ENCODE data around the gene HS6ST2.
"Not testable (repeated sequence)": the region's sequence is repeated elsewhere in the genome, so short reads cannot be mapped to it uniquely, and the experiment has no call there.

The HS6ST2 gene

DNA sequence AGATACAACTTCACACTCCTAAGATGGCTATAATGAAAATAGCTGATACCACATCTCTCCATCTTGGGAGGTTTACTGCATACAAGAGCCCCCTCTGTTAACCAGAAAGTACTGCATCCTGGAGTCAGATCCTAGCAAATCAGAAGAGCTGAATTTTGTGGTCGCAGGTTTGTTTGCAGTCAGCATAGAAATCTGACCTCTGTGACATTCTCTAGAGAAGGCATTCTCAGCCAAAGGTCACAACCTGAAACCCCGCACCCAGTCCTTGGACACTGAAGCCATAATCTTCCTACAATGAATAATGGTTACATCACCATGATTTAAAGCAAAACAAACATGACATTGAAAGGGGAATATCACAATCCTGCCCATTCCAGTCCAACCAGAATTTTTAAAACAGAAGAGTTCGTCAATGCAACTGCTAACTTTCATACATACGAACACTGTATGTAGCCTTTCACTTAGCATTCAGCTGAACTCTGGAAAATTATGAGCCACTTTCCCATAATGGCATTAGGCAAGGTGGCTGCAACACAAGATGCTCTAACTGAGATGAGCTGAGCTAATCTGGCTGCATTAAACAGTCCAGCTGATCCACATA is 17.6 kb downstream of the HS6ST2 start:
- no peak for DNase-seq

DNA sequence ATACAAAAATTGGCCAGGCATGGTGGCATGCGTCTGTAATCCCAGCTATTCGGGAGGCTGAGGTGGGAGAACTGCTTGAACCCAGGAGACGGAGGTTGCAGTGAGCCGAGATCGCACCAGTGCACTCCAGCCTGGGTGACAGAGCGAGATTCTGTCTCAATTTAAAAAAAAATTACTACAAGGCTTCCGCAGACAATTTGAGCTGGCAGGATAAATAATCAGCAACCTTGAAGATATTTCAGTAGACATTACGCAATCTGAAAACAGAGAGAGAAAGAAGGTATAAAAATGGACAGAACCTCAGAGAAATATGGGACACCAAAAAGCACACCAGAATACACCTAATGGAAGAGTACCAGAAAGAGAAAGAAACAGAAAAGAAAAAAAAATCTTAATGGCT is 25.3 kb downstream of the HS6ST2 start:
- DNase-seq: no peak

DNA sequence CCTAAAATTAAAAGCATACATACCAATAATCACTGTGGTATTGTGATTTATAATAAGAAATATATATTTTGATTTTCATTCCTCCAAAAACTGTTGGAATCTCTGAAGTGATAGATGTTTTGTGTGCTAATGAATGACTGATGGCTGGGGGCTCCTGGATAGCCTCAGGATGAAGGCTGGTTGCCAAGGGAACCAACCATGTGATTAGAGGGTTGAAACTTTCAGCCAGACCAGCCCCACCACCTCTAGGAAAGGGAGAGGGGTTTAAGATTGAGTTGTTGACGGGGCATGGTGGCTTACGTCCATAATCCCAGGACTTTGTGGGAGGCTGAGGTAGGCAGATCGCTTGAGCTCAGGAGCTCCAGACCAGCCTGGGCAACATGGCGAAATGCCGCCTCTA is 34.0 kb downstream of the HS6ST2 start:
- DNase-seq: no peak

DNA sequence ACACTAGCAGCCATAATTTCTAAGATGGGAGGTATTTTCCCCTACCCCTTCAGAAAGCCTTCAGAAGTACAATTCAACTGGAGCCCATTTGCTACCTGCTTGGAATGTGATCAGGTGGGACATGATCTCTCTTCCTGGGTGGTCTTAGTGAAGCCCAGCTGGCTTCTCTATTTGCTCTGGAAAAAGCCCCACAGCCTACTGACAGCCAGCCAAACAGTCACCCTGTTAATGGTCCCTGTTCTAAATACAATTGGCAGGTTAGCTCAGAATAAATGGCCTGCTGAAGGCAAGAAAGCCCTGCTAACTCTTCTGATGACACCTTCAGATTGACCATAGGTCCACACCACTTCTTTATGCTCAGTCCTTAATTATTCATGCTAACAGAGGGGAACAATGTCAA is 39.9 kb downstream of the HS6ST2 start:
- no peak for DNase-seq

DNA sequence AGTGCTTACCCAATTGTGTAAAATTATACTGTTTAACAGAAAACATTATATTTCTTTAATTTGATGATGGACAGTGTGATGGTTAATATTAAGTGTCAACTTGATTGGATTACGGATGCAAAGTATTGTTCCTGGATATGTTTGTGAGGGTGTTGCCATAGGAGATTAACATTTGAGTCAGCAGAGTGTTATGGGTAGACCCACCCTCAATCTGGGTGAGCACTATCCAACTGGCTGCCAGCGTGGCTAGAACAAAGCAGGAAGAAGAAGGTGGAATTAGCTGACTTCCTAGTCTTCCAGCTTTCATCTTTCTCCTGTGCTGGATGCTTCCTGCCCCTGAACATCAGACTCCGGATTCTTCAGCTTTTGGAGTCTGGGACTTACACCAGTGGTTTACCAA is 42.1 kb downstream of the HS6ST2 start:
- no peak for DNase-seq

DNA sequence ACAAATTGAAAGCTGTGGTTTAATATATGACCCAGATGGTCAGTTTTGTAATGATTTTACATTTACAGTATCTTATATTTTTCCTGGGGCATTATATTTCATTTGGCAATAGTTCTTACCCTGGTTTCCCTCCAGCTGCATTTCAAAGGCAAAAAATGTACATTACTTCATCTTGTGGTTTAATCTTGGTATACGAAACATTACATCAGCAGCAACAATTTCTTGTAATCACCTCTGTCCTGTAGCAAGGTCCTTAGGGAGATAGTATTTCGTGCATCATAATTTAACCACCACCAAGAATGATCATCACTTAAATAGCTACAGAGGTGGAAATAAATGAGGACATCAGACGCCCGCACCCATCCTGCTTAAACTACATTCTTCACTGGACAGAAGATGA is 48.8 kb downstream of the HS6ST2 start:
- no peak for DNase-seq

DNA sequence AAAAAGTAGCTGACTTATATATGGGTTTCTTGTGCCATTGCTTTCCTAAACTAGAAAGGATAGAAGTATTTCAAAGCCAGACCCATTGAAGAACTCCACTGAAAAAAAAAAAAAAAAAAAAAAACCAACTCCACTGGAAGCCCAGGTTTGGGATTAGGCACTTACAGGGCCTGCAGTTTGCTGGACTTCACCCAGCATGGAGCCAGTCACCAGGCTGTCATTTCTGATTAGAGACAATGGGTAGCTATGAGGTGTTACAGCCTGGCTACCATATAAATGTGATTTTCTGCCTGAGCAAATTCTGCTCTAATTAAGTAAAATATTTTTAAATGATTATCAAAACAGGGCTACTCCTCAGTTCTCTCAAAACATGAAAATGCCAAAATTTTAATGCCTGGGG is 49.5 kb downstream of the HS6ST2 start:
- no peak for DNase-seq

DNA sequence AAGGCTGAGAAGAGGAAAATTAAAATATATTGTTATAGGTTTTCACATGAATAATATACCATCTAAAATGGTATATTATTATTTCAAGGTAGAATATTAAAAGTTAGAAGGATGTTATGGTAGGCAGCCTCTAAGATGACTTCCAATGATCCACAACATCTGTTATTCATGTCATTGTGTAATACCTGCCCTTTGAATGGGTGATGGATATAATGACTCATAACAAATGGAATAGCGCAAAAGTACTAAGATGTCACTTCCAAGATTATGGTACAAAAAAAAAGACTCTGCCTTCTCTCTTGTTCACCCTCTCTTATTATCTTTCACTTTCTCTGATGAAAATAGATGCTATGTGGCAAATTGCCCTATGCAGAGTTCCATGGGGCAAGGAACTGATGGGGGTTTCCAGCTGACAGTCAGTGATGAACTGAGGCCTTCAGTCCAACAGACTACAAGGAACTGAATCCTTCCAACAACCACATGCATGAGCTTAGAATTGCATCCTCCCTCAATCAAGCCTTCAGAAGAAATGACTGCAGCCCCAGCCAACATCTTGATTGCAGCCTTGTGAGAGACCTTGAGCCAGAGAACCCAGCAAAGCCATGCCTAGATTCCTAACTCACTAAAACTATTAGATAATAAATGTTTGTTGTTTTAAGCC is 57.7 kb downstream of the HS6ST2 start:
- DNase-seq: no peak

DNA sequence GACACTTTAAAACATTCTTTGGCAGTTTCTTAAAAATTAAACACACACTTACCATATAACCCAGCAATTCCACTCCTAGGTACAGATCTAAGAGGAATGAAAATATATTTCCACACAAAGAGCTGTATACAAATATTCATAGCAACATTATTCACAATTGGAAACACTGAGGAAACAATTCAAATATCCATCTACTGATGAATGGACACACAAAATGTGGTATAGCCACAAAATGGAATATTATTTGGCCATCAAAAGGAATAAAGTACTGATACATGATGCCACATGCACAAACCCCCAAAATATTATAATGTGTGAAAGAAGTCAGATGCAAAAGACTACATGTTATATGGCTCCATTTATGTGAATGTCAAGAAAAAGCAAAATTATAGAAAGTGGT is 70.9 kb downstream of the HS6ST2 start:
- no peak for DNase-seq

DNA sequence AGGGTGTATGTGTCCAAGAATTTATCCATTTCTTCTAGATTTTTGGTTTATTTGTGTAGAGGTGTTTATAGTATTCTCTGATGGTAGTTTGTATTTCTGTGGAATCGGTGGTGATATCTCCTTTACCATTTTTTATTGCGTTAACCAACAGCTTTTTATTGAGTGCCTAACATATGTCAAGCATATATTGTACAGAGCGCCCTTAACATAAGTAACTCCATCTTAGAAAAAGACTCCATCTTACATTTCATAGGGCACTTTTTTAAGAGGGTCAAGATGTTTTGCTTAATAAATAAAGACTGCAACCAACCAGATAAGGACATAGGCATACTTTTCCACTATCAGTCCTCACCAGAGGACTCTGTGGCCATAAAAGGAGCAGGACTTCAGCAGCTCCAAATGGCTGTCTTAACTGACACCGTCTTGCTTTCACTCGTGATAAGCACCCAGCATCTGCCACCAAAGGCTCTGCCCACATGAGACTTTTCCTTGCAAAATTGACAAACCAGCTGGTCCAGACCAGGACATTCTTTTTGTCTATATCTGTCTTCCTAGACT is 75.0 kb downstream of the HS6ST2 start:
- DNase-seq: no peak

DNA sequence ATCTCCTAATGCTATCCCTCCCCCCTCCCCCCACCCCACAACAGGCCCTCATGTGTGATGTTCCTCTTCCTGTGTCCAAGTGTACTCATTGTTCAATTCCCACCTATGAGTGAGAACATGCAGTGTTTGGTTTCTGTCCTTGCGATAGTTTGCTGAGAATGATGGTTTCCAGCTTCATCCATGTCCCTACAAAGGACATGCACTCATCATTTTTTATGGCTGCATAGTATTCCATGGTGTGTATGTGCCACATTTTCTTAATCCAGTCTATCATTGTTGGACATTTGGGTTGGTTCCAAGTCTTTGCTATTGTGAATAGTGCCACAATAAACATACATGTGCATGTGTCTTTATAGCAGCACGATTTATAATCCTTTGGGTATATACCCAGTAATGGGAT is 77.7 kb downstream of the HS6ST2 start:
- not testable (repeated sequence) for DNase-seq

DNA sequence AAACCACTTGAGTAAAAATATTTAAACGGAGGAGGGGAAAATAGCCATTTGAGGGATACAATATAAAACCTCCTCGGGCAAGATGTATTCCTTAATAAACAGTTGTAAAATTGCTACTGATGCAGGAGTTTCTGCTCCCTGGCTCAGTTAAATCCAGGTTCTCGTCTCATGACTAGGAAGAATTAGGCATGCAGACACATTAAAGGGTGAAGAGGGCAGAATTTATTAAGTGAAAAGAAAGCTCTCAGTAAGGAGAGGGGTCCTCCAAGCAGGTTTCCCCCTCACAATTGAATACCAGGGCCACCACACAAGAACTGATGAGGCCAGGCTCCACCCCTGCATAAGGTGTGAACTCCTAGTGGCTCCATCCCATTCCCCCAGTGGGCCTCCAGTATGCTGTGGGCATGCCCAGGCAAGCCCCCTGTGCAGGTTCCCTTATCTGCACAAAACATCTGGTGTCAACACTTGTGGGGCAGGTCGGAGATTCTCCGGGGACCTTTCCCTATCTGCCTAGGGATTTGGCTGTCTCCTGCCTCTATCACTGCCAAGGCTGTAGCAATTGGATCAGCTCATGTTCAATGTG is 80.4 kb downstream of the HS6ST2 start:
- no peak for DNase-seq

DNA sequence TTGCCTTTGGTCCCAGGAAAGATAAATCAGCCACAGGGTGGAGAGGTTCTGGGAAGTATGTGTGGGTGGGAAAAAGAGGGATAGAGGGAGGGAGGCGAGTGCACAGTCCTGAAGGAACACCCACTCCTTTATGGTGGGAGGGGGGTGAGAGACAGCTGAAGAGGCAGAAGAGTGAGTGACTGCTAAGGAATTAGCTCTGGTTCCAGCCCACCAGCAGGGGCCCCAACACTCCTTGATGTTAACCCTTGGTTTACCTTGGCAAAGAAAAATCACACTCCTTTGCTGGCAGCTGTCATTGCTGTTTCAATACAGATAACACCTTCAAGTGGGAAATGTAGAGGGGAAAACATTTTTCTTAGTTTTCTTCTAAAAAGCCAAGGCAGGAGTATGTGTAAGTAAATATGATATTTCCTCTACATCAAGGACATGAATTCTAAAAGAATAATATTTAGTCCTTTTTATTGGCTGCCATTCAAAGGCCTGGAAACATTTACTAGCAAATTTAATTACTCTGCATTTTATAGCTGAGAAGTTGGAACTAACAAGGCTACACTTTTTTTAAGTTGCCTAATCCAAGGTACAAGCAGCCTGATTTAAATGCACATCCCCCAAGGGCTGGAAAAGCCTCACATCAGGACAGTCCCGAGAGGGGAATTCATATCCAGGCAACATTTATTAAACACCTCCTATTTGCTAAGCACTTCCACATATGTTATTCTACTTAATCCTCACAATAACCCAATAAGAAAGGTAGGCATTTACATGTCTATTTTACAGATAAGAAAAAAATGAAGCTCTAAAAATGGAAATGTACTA is 81.7 kb downstream of the HS6ST2 start:
- DNase-seq: no peak

DNA sequence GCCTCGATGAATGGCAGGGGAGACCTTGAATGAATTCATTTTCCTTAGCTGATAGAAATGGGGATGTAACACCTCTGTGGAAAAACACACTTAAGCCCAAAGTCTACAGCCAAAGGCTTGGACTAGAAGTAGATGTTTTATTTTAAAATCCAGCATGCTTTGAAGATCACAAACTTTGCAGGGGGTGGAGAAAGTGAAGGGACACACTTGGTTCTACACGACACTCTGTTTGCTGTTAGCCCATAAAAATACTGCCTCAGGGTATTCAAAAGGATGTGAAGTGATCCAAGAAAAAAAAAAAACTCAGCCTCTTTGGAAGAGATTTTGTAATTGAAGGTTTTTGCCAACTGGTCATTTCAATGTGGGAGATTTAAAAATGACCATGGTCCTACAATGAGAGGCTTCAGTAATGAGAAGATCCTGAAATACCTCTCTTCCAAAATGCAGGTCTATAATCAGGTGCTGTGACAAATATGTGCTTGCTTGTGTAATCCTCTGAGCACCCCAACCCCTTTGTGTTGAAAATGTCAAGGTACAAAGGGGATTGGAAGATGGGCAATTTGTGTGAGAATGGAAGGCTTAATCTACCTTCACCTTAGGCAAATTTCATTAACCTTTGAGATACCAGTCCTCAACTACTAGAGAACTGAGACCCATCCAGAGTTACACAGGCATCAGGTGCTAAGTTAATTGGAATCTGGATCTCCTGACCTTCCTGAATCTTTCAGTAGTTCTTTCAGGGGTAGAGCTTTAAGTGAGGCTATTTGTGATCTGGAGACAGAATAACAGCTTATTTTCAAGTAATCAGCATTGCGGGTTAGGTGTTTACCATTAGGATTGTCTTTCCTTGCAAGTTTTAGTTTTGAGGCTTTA is 82.5 kb downstream of the HS6ST2 start:
- no peak for DNase-seq

DNA sequence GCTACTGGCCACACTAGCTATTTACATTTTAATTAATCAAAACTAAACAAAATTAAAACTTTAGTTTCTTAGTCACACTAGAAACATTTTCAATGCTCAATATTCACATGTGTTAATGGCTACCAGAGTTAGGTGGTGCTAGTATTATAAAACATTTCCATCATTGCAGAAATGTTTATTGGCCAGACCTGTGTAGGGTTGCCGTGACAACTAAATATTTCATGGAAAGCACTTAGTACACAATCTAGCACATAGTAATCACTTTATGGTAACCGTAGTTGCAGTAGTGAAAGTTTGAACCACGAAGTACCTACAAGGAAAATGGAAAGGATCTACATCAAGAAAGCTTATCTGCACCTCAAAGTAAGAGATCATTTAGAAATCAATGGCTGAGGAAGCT is 95.9 kb downstream of the HS6ST2 start:
- DNase-seq: no peak

DNA sequence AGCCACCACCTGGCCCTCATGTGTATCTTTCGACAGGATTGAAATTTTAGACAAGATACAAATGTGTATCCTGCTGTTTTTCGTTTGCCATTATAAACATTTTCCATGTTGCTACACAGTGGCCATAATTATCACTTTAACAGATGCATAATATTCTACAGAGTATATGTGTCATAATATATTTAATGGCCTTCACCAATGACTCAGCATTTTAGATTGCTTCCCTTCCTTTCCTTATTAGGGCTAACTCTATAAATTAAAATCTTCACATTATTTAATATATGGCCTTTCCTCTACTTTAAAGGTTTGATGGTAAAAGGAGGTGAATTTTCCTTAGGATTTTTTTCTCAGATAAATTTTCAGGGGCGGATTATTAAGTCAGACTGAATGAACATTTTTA is 97.4 kb downstream of the HS6ST2 start:
- DNase-seq: no peak

DNA sequence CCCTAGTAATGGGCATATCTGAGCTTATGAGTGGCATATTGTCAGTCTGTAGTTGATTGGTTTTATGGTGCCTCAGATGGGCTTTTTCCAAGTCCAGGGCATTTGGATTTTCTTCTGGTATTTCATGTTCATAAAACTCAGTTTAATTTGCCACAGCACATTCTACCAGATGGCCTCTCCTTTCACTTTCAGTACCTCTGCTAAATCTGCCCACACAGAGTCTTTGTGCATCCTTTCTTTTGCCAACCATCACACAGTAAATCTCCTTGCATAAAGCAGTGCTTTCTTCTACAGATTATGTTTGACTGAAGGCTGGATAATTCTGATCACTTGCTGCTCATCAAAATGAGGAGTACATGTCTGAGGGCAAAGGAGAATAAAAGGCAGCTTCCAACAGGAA is 98.2 kb downstream of the HS6ST2 start:
- DNase-seq: no peak

DNA sequence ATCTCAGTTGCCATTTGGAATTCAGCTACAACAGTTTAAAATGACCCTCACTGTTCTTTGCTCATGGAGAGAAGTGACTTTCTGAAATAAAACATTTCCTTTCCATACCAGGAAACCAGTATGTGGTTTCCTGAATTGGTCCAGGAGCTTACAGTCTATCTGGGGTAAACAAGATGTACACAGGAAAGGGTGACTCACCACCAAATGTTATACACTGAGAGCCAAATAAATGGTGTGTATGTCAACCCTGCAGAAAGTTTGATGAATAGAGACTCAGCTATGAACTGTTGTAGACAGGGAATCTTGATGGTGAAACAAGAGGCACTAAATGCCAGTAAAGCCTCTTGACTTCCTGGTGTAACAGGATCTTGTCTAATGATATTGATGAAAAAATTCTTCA is 100.4 kb downstream of the HS6ST2 start:
- no peak for DNase-seq

DNA sequence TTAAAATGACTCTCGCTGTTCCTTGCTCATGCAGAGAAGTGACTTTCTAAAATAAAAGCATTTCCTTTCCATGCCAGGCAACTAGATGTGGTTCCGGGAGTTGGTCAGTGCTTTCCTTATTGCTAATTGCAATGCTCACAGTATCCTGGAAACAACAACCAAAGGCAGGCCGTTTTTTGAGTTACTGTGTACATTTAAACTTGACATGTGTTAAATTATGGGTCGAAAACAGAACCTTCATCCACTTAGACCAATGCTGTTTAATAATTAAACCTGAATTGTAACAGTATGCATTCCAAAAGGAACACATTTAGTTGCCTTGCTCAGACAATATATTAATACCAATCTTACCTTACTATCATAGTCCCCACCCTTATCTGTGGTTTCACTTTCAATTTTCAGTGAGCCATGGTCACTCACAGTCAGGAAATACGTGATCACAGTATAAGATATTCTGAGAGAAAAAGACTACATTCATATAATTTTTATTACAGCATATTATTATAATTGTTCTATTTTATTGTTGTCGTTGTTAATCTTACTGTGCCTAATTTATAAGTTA is 102.6 kb downstream of the HS6ST2 start:
- DNase-seq: no peak

DNA sequence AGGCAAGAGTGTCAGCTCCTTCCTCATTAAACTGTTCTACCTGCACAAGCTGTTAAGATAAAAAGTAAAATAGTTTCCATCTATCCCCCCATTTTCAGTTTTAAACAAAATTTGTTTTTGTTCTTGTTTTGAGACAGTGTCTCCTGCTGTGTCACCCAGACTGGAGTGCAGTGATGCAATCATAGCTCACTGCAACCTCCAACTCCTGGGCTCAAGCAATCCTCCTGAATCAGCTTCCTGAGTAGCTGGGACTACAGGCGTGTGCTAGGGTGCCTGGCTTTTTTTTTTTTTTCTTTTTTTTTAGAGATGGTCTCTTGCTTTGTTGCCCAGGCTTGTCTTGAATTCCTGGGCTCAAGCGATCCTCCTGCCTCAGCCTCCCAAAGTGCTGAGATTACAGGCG is 105.4 kb downstream of the HS6ST2 start:
- no peak for DNase-seq

DNA sequence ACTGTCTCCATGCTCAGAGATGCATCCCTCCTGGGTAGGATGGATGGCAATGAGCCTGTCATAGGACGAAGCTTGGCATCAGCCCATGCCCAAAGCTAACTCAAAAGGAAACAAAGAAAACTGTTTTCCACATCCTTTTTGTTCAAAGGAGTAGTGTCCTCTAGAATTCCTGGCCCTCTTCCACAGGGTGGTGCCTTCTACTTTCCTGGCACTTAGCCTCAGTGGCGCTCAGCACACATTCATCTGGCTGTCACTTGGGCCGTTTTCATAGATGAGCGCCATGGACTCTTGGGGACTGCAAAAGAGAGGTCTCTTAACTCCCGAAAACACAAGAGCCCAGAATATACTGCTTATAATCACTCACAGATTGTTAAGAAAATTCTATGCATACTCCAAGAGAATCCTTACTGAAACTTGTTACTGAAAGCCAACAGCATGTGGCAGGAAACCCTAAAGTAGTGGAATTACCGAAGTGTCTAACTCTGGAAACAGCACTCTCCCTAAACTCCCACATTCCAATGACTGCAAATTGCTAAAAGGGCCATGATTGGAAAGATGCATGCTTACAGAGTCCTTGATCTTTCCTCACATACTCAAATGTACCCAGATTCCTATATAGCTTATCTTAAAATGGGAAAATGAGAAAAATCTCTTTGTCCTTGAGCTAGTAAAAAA is 110.0 kb downstream of the HS6ST2 start:
- peak; percentile 1 for DNase-seq

DNA sequence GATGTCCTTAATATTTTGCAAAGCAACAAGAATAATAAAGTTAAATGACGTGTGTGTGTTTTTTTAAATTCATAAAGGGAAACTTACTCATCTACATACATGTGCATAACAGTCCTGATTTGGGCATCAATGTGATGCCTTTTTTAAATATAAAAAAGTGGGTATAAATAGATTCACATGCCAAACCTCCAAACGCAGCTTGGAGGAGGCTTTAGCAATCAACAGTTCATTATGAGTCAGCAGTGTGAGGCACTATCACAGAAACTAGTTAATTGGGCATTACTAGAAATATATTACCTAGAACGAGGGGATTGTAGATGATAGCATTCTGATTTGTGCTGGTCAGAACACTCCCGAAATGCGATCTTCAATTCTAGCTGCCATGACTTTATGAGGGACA is 115.1 kb downstream of the HS6ST2 start:
- no peak for DNase-seq

Data from midbrain (tissue), 1 donor.